Gastrocnemius medialis (tissue), 4 donors: ENCODE results near the gene RTN4RL1. TPM values are rescaled to one million over a fixed set of nuclear protein-coding genes. Genes with fewer than 3 reads are reported as not detected.
"Not testable (repeated sequence)": the region's sequence is repeated elsewhere in the genome, so short reads cannot be mapped to it uniquely, and the experiment has no call there.

Experiments used
- ATAC-seq, 2 donors: fragments of 150-250 bp; one replicate each; pipeline ENCODE4 v1.9.1; 2016
- DNase-seq, 2 donors: peaks; one replicate each; pipeline ENCODE4 v3.0.0-alpha.2; 2019
- H3K27ac ChIP-seq, 4 donors: fragments of 200-600 bp; sonication (generic); 1 replicate in 1 of 4; 2 replicates in 3 of 4; pipeline ENCODE4 v1.5.1; 2016 to 2018; ENCODE audit warnings: mild to moderate bottlenecking in 2 of 4, moderate library complexity in 1 of 4
- H3K27me3 ChIP-seq, 3 donors: fragments of 200-600 bp; sonication (generic) in 2 of 3; 1 replicate in 1 of 3; 2 replicates in 2 of 3; pipeline versions ENCODE4 v1.5.1 to v1.6.0; 2016 to 2019; ENCODE audit warnings: mild to moderate bottlenecking in 1 of 3, moderate library complexity in 1 of 3
- H3K36me3 ChIP-seq, 2 donors: fragments of 200-600 bp; sonication (generic) in 1 of 2; one replicate each; pipeline ENCODE4 v1.5.1; 2017 to 2018
- H3K4me1 ChIP-seq, 2 donors: fragments of 200-600 bp; sonication (generic) in 1 of 2; one replicate each; pipeline ENCODE4 v1.5.1; 2016 to 2017; ENCODE audit warnings: mild to moderate bottlenecking in 2 of 2
- H3K4me3 ChIP-seq, 4 donors: fragments of 200-600 bp; sonication (generic) in 3 of 4; 1 replicate in 1 of 4; 2 replicates in 3 of 4; pipeline ENCODE4 v1.5.1; 2016 to 2019; ENCODE audit warnings: mild to moderate bottlenecking in 2 of 4
- H3K9me3 ChIP-seq, 3 donors: fragments of 200-600 bp; sonication (generic) in 2 of 3; 1 replicate in 1 of 3; 2 replicates in 2 of 3; pipeline ENCODE4 v1.5.1; 2016 to 2019
- CTCF ChIP-seq, 5 experiments: fragments of 450-650 bp in 3 of 5; fragments of 200-600 bp in 2 of 5; sonication (generic) in 2 of 5; IDR thresholded peaks in 4 of 5; conservative IDR thresholded peaks in 1 of 5; 1 replicate in 4 of 5; 2 replicates in 1 of 5; pipeline ENCODE4 v1.5.1; 2016 to 2019; ENCODE audit warnings: antibody characterized with exemption in 5 of 5, mild to moderate bottlenecking in 3 of 5, moderate library complexity in 3 of 5
- POLR2A ChIP-seq, 2 donors: fragments of 450-650 bp; IDR thresholded peaks; one replicate each; pipeline ENCODE4 v1.6.1; 2017; ENCODE audit warnings: antibody characterized with exemption in 2 of 2, mild to moderate bottlenecking in 2 of 2, moderate library complexity in 2 of 2
- in situ Hi-C, 4 donors: fragments of 200-750 bp; cut with MboI; loops; one replicate each; pipeline versions ENCODE4 v1.15.0 to v1.8.0; 2017; ENCODE audit warnings: low sequenced_read_pairs in 4 of 4
- intact Hi-C: fragments of 100-400 bp; cut with DNase I; formaldehyde crosslinking; loops from one replicate; pipeline ENCODE4 v1.15.1; 2023; ENCODE audit warnings: low total_unique reads
- total RNA-seq, 4 donors: library from RNA; depleted of rRNA; stranded (reverse); fragments of >200 nt; gene quantifications; one replicate each; pipeline versions ENCODE4 v1.1.0 to v1.2.3, GENCODE V29; 2016

Gene RTN4RL1
- total RNA-seq, 4 donors from 2014 or later: 0.31 to 1.7 (median 1.2) TPM

- in situ Hi-C loops (no loop called here), intact Hi-C loops (no loop called here)
- Histone ChIP-seq H3K36me3 (no peaks in the 10 kb centered on the region), H3K4me1 (peaks cover 5 to 11% of the 10 kb centered on the region in 2 donors), H3K27ac (no peak overlapping the region), H3K4me3 (no peak overlapping the region), H3K9me3 (no peaks in the 10 kb centered on the region), H3K27me3 (no peaks in the 10 kb centered on the region)
- TF ChIP-seq POLR2A (IDR thresholded peaks at IDR 0.05): no peak
- TF ChIP-seq CTCF (IDR thresholded peaks at IDR 0.05 in 4 of 5, conservative IDR thresholded peaks at IDR 0.05 in 1 of 5): no peak
- DNase-seq (no peak), ATAC-seq (peak in 1 of 2 donors; percentile 30)
These were observed 36.0 kb downstream of the RTN4RL1 start for GRCh38 chr17:1989135-1989534.

- TF ChIP-seq CTCF (IDR thresholded peaks at IDR 0.05 in 4 of 5, conservative IDR thresholded peaks at IDR 0.05 in 1 of 5): no peak
- TF ChIP-seq POLR2A (IDR thresholded peaks at IDR 0.05): no peak
- H3K36me3 ChIP-seq: no peaks in the 10 kb centered on the region
- no peaks in the 10 kb centered on the region for H3K9me3 ChIP-seq
- H3K4me1 ChIP-seq: peaks cover 5 to 10% of the 10 kb centered on the region in 2 donors
- no peaks in the 10 kb centered on the region for H3K27me3 ChIP-seq
- H3K4me3 ChIP-seq: no peak overlapping the region
- in situ Hi-C loops: no loop called here
- intact Hi-C loops: no loop called here
- no peak overlapping the region for H3K27ac ChIP-seq
- DNase-seq: no peak
- ATAC-seq: no peak
These were observed 38.2 kb downstream of the RTN4RL1 start for GRCh38 chr17:1986783-1987451.

GRCh38 chr17:1985686-1986085 is 39.4 kb downstream of the RTN4RL1 start:
- H3K27me3 ChIP-seq: no peaks in the 10 kb centered on the region
- ATAC-seq: no peak
- no peaks in the 10 kb centered on the region for H3K36me3 ChIP-seq
- peaks cover 5 to 6% of the 10 kb centered on the region in 2 donors for H3K4me1 ChIP-seq
- DNase-seq: no peak
- no peak overlapping the region for H3K4me3 ChIP-seq
- H3K27ac ChIP-seq: no peak overlapping the region
- intact Hi-C loops (no loop called here), in situ Hi-C loops (no loop called here)
- no peak for TF ChIP-seq CTCF (IDR thresholded peaks at IDR 0.05 in 4 of 5, conservative IDR thresholded peaks at IDR 0.05 in 1 of 5)
- no peak for TF ChIP-seq POLR2A (IDR thresholded peaks at IDR 0.05)
- H3K9me3 ChIP-seq: no peaks in the 10 kb centered on the region

GRCh38 chr17:1985093-1985492 is 40.0 kb downstream of the RTN4RL1 start:
- Histone ChIP-seq H3K4me1 (peaks cover 5 to 6% of the 10 kb centered on the region in 2 donors), H3K27me3 (no peaks in the 10 kb centered on the region), H3K9me3 (no peaks in the 10 kb centered on the region), H3K27ac (no peak overlapping the region), H3K4me3 (no peak overlapping the region), H3K36me3 (no peaks in the 10 kb centered on the region)
- in situ Hi-C loops: no loop called here
- intact Hi-C loops: no loop called here
- TF ChIP-seq POLR2A (IDR thresholded peaks at IDR 0.05) (no peak), CTCF (IDR thresholded peaks at IDR 0.05 in 4 of 5, conservative IDR thresholded peaks at IDR 0.05 in 1 of 5) (no peak)
- DNase-seq (no peak), ATAC-seq (no peak)

GRCh38 chr17:1982793-1983366 is 42.3 kb downstream of the RTN4RL1 start:
- H3K36me3 ChIP-seq, H3K4me3 ChIP-seq, intact Hi-C loops, H3K27me3 ChIP-seq, in situ Hi-C loops, DNase-seq, H3K4me1 ChIP-seq, H3K27ac ChIP-seq, ATAC-seq, H3K9me3 ChIP-seq: not testable (repeated sequence)
